Measurements from ENCODE around the gene MAD1L1.

MAD1L1 gene

GRCh38 chr7:2220506-2220905 lies 12.2 kb downstream of the MAD1L1 start:
- ATAC-seq (ENCODE audit: low read depth) (no peak), DNase-seq (ENCODE audit: low spot score) (no peak)
- peaks cover 9% of the 10 kb centered on the region for H3K4me1 ChIP-seq (ENCODE audit: insufficient read depth, poor library complexity, severe bottlenecking)
- H3K4me3 ChIP-seq (ENCODE audit: severe bottlenecking) = no peak overlapping the region
- no peaks in the 10 kb centered on the region for H3K27me3 ChIP-seq (ENCODE audit: insufficient read depth, poor library complexity, severe bottlenecking)
- H3K27ac ChIP-seq (ENCODE audit: poor library complexity, severe bottlenecking) = no peak overlapping the region
- TF ChIP-seq CTCF (IDR thresholded peaks at IDR 0.05; ENCODE audit: poor library complexity, severe bottlenecking) = no peak
- no peaks in the 10 kb centered on the region for H3K9me3 ChIP-seq (ENCODE audit: severe bottlenecking)
- peaks cover 56% of the 10 kb centered on the region for H3K36me3 ChIP-seq (ENCODE audit: low read depth)

GRCh38 chr7:2220030-2220429 lies 12.7 kb downstream of the MAD1L1 start:
- Histone ChIP-seq H3K36me3 (ENCODE audit: low read depth) (peaks cover 57% of the 10 kb centered on the region), H3K27me3 (ENCODE audit: insufficient read depth, poor library complexity, severe bottlenecking) (no peaks in the 10 kb centered on the region), H3K9me3 (ENCODE audit: severe bottlenecking) (no peaks in the 10 kb centered on the region), H3K4me1 (ENCODE audit: insufficient read depth, poor library complexity, severe bottlenecking) (peaks cover 4% of the 10 kb centered on the region), H3K4me3 (ENCODE audit: severe bottlenecking) (no peak overlapping the region), H3K27ac (ENCODE audit: poor library complexity, severe bottlenecking) (no peak overlapping the region)
- TF ChIP-seq CTCF (IDR thresholded peaks at IDR 0.05; ENCODE audit: poor library complexity, severe bottlenecking) = no peak
- ATAC-seq (ENCODE audit: low read depth) (no peak), DNase-seq (ENCODE audit: low spot score) (peak; percentile 58)

- DNase-seq (ENCODE audit: low spot score) (no peak), ATAC-seq (ENCODE audit: low read depth) (no peak)
- Histone ChIP-seq H3K4me3 (ENCODE audit: severe bottlenecking) (no peak overlapping the region), H3K27me3 (ENCODE audit: insufficient read depth, poor library complexity, severe bottlenecking) (no peaks in the 10 kb centered on the region), H3K27ac (ENCODE audit: poor library complexity, severe bottlenecking) (no peak overlapping the region), H3K4me1 (ENCODE audit: insufficient read depth, poor library complexity, severe bottlenecking) (peaks cover under 1% of the 10 kb centered on the region), H3K9me3 (ENCODE audit: severe bottlenecking) (no peaks in the 10 kb centered on the region), H3K36me3 (ENCODE audit: low read depth) (peaks cover 59% of the 10 kb centered on the region)
- no peak for TF ChIP-seq CTCF (IDR thresholded peaks at IDR 0.05; ENCODE audit: poor library complexity, severe bottlenecking)
These were observed 13.1 kb downstream of the MAD1L1 start for GRCh38 chr7:2219606-2220005.

- Histone ChIP-seq H3K4me1 (ENCODE audit: insufficient read depth, poor library complexity, severe bottlenecking) (no peaks in the 10 kb centered on the region), H3K4me3 (ENCODE audit: severe bottlenecking) (no peak overlapping the region), H3K27ac (ENCODE audit: poor library complexity, severe bottlenecking) (no peak overlapping the region), H3K36me3 (ENCODE audit: low read depth) (peaks cover 59% of the 10 kb centered on the region), H3K27me3 (ENCODE audit: insufficient read depth, poor library complexity, severe bottlenecking) (no peaks in the 10 kb centered on the region), H3K9me3 (ENCODE audit: severe bottlenecking) (no peaks in the 10 kb centered on the region)
- ATAC-seq (ENCODE audit: low read depth) (no peak), DNase-seq (ENCODE audit: low spot score) (peak; percentile 67)
- no peak for TF ChIP-seq CTCF (IDR thresholded peaks at IDR 0.05; ENCODE audit: poor library complexity, severe bottlenecking)
These were observed 13.6 kb downstream of the MAD1L1 start for GRCh38 chr7:2219136-2219535.

GRCh38 chr7:2218444-2218785 lies 14.3 kb downstream of the MAD1L1 start:
- Histone ChIP-seq H3K27ac (ENCODE audit: poor library complexity, severe bottlenecking) (no peak overlapping the region), H3K27me3 (ENCODE audit: insufficient read depth, poor library complexity, severe bottlenecking) (no peaks in the 10 kb centered on the region), H3K4me3 (ENCODE audit: severe bottlenecking) (no peak overlapping the region), H3K4me1 (ENCODE audit: insufficient read depth, poor library complexity, severe bottlenecking) (no peaks in the 10 kb centered on the region), H3K9me3 (ENCODE audit: severe bottlenecking) (no peaks in the 10 kb centered on the region), H3K36me3 (ENCODE audit: low read depth) (peaks cover 57% of the 10 kb centered on the region)
- DNase-seq (ENCODE audit: low spot score) (peak; percentile 58), ATAC-seq (ENCODE audit: low read depth) (no peak)
- TF ChIP-seq CTCF (IDR thresholded peaks at IDR 0.05; ENCODE audit: poor library complexity, severe bottlenecking) = no peak

Data from RWPE2 (cell line).